Stimulated activated CD8-positive, alpha-beta memory T cell treated with anti-CD3 and anti-CD28 coated beads, Interleukin-15, amount 100 ng/mL, for 24 hours (primary cell): Measurements from ENCODE around the gene C5orf47.

Experiments used
- DNase-seq: peaks from one replicate; pipeline ENCODE4 v3.0.0-alpha.2; 2020; ENCODE audit warnings: low read depth

The C5orf47 gene

GRCh38 chr5:174044466-174045254 lies 55.7 kb downstream of the C5orf47 start:
- no peak for DNase-seq

GRCh38 chr5:174045470-174046025 lies 56.6 kb downstream of the C5orf47 start, which contains the start of gene NSG2:
NSG2 (plus strand) TSS chr5:174045706; CDS start chr5:174046756, 1,050 bp downstream.
- no peak for DNase-seq

DNA sequence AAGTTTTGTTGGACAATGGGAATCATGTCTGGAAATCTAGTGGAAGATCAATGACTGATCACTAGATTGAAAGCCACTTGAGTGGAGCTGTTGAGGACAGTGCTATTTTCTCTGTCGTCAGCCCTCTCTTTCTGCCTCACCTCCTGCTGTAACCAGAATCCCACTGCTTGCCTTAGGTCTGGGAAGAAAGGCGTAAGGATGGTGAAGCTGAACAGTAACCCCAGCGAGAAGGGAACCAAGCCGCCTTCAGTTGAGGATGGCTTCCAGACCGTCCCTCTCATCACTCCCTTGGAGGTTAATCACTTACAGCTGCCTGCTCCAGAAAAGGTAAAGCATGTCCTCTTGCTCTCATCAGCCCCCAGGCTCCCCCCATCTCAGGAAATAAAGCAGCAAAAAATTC lies 57.6 kb downstream of the C5orf47 start:
- no peak for DNase-seq

DNA sequence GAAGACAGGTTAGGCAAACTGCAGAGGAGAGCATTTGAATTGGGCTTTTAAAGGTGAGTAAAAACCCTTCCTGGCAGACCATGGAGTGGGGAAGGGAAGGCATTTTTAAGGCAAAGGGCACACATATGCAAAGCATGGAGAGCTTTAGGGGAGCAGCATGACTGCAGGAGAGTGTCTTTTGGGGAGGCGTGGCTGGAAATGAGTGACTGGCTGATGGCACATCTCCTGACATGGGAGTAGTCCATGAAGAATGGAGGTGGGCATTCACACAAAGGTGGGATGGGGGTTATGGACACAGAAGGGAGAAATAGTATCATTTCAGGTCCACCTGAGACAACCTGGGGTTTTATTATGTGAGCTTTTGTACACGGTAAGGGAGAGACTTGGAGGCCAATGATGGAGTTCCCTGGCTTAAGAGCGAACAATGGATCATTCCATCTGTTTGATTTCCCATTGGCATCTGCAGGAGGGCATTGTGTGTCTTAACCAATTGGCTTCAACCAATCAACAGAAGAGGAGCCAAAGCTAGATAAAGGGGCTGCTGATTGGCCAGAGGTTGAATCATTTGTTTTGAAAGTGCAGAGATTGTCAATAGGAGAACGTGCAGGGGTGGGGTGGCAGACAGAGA lies 58.6 kb downstream of the C5orf47 start:
- no peak for DNase-seq

- no peak for DNase-seq
Observed at GRCh38 chr5:174052636-174053035, 63.7 kb downstream of the C5orf47 start.

DNA sequence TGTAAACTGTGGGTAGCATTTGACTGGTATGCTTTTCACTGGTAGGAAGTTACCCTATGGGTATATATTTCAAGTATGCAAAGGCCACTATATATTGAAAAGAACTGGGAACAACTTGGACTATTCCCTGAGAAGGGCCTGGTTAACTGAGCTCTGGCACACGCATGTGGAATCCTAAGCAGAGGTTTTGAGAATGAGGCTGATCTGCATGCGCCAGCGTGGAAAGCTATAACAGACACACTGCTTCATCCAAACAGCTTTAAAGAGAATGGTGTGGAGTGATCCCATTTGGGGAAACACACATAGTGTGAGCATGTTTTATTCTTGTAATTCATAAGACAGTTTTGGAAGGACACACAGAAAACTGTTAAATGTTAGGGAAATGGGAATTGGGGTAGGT lies 64.9 kb downstream of the C5orf47 start:
- no peak for DNase-seq
